GM23338 (cell line): ENCODE results near the gene CPNE4. TPM values are rescaled to one million over a fixed set of nuclear protein-coding genes. Genes with fewer than 3 reads are reported as not detected.

ENCODE experiments used
- ATAC-seq: fragments of 200-7000 bp; cut with Tn5 transposase; 3 replicates; pipeline ENCODE4 v1.9.1; 2020
- DNase-seq: peaks from one replicate; pipeline ENCODE4 v3.0.0-alpha.2; 2015; ENCODE audit warnings: low spot score
- H2AFZ ChIP-seq: fragments of 200-600 bp; sonication (generic); 2 replicates; pipeline ENCODE4 v1.8.0; 2016; ENCODE audit warnings: antibody characterized with exemption, mild to moderate bottlenecking, moderate library complexity
- H3F3A ChIP-seq: fragments of 200-600 bp; sonication (generic); replicated peaks from 2 replicates; pipeline ENCODE4 v1.8.0; 2017; ENCODE audit warnings: antibody characterized with exemption, mixed run types, low read depth
- H3K27ac ChIP-seq: fragments of 200-600 bp; sonication (generic); 2 replicates; pipeline ENCODE4 v1.6.1; 2016; ENCODE audit warnings: low read depth
- H3K27me3 ChIP-seq: fragments of 200-600 bp; sonication (generic); 2 replicates; pipeline ENCODE4 v1.8.0; 2016; ENCODE audit warnings: mild to moderate bottlenecking, mixed run types, moderate library complexity; ENCODE audit not compliant: insufficient read depth
- H3K36me3 ChIP-seq: fragments of 200-600 bp; sonication (generic); 2 replicates; pipeline ENCODE4 v1.8.0; 2016; ENCODE audit warnings: mild to moderate bottlenecking; ENCODE audit not compliant: insufficient read depth
- H3K4me1 ChIP-seq: fragments of 200-600 bp; sonication (generic); 2 replicates; pipeline ENCODE4 v1.8.0; 2016; ENCODE audit warnings: mild to moderate bottlenecking, moderate library complexity; ENCODE audit not compliant: insufficient read depth
- H3K4me2 ChIP-seq: fragments of 200-600 bp; sonication (generic); 2 replicates; pipeline ENCODE4 v1.7.1; 2017; ENCODE audit warnings: mixed run types
- H3K4me3 ChIP-seq: fragments of 200-600 bp; sonication (generic); 2 replicates; pipeline ENCODE4 v1.6.1; 2016; ENCODE audit warnings: mixed run types
- H3K79me2 ChIP-seq: fragments of 200-600 bp; sonication (generic); replicated peaks from 2 replicates; pipeline ENCODE4 v1.8.0; 2017; ENCODE audit warnings: mild to moderate bottlenecking; ENCODE audit not compliant: insufficient read depth
- H3K9me2 ChIP-seq: fragments of 200-600 bp; sonication (generic); 2 replicates; pipeline ENCODE4 v1.8.0; 2017; ENCODE audit not compliant: insufficient read depth
- H4K20me1 ChIP-seq: fragments of 200-600 bp; sonication (generic); replicated peaks from 2 replicates; pipeline ENCODE4 v1.8.0; 2017; ENCODE audit warnings: mild to moderate bottlenecking; ENCODE audit not compliant: insufficient read depth
- H3K27ac Mint-ChIP-seq: 2 replicates; pipeline ENCODE4 v1.8.0; 2020; ENCODE audit warnings: inconsistent platforms, mild to moderate bottlenecking, moderate library complexity, mixed read lengths
- H3K27me3 Mint-ChIP-seq: 3 replicates; pipeline ENCODE4 v1.8.0; 2022; ENCODE audit warnings: low read depth, mild to moderate bottlenecking, moderate library complexity, mixed read lengths, inconsistent platforms; ENCODE audit not compliant: insufficient read depth, poor library complexity
- H3K36me3 Mint-ChIP-seq: 3 replicates; pipeline ENCODE4 v1.8.0; 2021; ENCODE audit warnings: low read depth, mild to moderate bottlenecking, inconsistent platforms, moderate library complexity, mixed read lengths
- H3K4me1 Mint-ChIP-seq: 3 replicates; pipeline ENCODE4 v1.8.0; 2020; ENCODE audit warnings: mild to moderate bottlenecking, inconsistent platforms, mixed read lengths
- H3K4me3 Mint-ChIP-seq: 3 replicates; pipeline ENCODE4 v1.8.0; 2021; ENCODE audit warnings: moderate library complexity, mild to moderate bottlenecking, inconsistent platforms, mixed read lengths
- H3K9me3 Mint-ChIP-seq: 3 replicates; pipeline ENCODE4 v1.8.0; 2020; ENCODE audit warnings: moderate library complexity, mild to moderate bottlenecking, inconsistent platforms, mixed read lengths
- ETS1 ChIP-seq: IDR thresholded peaks from 2 replicates; pipeline ENCODE4 v1.6.1; 2016; ENCODE audit warnings: antibody characterized with exemption
- EZH2 ChIP-seq: fragments of 200-600 bp; sonication (generic); IDR thresholded peaks from one replicate; pipeline ENCODE4 v1.8.0; 2017; ENCODE audit warnings: antibody characterized with exemption, mild to moderate bottlenecking, low read depth; ENCODE audit not compliant: unreplicated experiment
- EZH2phosphoT487 ChIP-seq: fragments of 200-600 bp; sonication (generic); IDR thresholded peaks from one replicate; pipeline ENCODE4 v1.8.1; 2018; ENCODE audit warnings: antibody characterized with exemption; ENCODE audit not compliant: unreplicated experiment
- JUNB ChIP-seq: IDR thresholded peaks from one replicate; pipeline ENCODE4 v1.6.1; 2016; ENCODE audit warnings: antibody characterized with exemption; ENCODE audit not compliant: unreplicated experiment
- POLR2AphosphoS5 ChIP-seq: IDR thresholded peaks from 2 replicates; pipeline ENCODE4 v1.6.1; 2016; ENCODE audit warnings: antibody characterized with exemption, low read depth
- ZNF114 ChIP-seq: fragments of 250-450 bp; sonication (Bioruptor Pico); IDR thresholded peaks from 2 replicates; pipeline ENCODE4 v1.5.0; 2020; ENCODE audit warnings: mild to moderate bottlenecking, moderate library complexity
- ZNF331 ChIP-seq: fragments of 250-450 bp; sonication (Bioruptor Pico); IDR thresholded peaks from 2 replicates; pipeline ENCODE4 v1.5.0; 2020; ENCODE audit warnings: low read depth, mild to moderate bottlenecking, moderate library complexity
- ZNF462 ChIP-seq: fragments of 250-450 bp; sonication (Bioruptor Pico); IDR thresholded peaks from 2 replicates; pipeline ENCODE4 v1.5.0; 2020; ENCODE audit warnings: mild to moderate bottlenecking, moderate library complexity
- polyA plus RNA-seq: library from polyadenylated mRNA; unstranded; fragments of >200 nt; fragmentation: Nextera tagmentation; extraction: Ambion mirVana; gene quantifications from 2 replicates; pipeline ENCODE4 v1.2.1, GENCODE V29; 2016
- total RNA-seq: library from RNA; depleted of rRNA; stranded (reverse); fragments of >200 nt; shearing (Covaris generic); gene quantifications from 2 replicates; pipeline ENCODE4 v1.2.3, GENCODE V29; 2014

CPNE4 gene
- total and polyA plus RNA-seq, 2 experiments from 2014 or later, result 2.0 to 6.5 TPM

- no peak for TF ChIP-seq ZNF462
- no peak for TF ChIP-seq POLR2AphosphoS5
- no peak for TF ChIP-seq ZNF114 (CRISPR knock-in tag)
- TF ChIP-seq EZH2, result no peak
- TF ChIP-seq EZH2phosphoT487, result no peak
- no peak for TF ChIP-seq ZNF331 (CRISPR knock-in tag)
- no peak for TF ChIP-seq ETS1
These were observed 432.6 kb downstream of the CPNE4 start (continued) for GRCh38 chr3:131602011-131602779.

- Histone ChIP-seq H3K27me3 (no peaks in the 10 kb centered on the region), H3K36me3 (no peaks in the 10 kb centered on the region), H3K4me2 (no peak overlapping the region), H3K9me2 (no peaks in the 10 kb centered on the region), H3K4me1 (no peaks in the 10 kb centered on the region), H3K27ac (no peak overlapping the region), H3K79me2 (no peaks in the 10 kb centered on the region), H4K20me1 (no peaks in the 10 kb centered on the region), H3K4me3 (no peak overlapping the region), H3F3A (no peaks in the 10 kb centered on the region), H2AFZ (no peak overlapping the region)
- Mint-ChIP-seq H3K27ac (no peak overlapping the region), H3K36me3 (no peaks in the 10 kb centered on the region), H3K4me3 (no peak overlapping the region), H3K4me1 (no peaks in the 10 kb centered on the region), H3K27me3 (no peaks in the 10 kb centered on the region), H3K9me3 (no peaks in the 10 kb centered on the region)
- DNase-seq, result no peak
- no peak for ATAC-seq
- TF ChIP-seq ZNF462 (no peak), JUNB (no peak)
These were observed 437.0 kb downstream of the CPNE4 start for GRCh38 chr3:131597816-131598215.
